ENCODE data around the gene ZFP36L1.

ZFP36L1 gene

GRCh38 chr14:68814238-68814538, 21.3 kb upstream of the ZFP36L1 start:
- peak overlapping the region; percentile 98 for H3K4me2 ChIP-seq (ENCODE audit: low read length)
- H3F3A ChIP-seq (ENCODE audit: control insufficient read depth, insufficient read depth): peaks cover 19% of the 10 kb centered on the region
- no peaks in the 10 kb centered on the region for H3K9me3 ChIP-seq (ENCODE audit: control insufficient read depth, insufficient read depth, low read length)
- no peaks in the 10 kb centered on the region for H3K9me2 ChIP-seq (replicated peaks; ENCODE audit: control insufficient read depth, low read length)
- TF ChIP-seq CTCF (IDR thresholded peaks at IDR 0.05; ENCODE audit: low read depth, low read length, poor library complexity, severe bottlenecking): no peak
- TF ChIP-seq EZH2phosphoT487 (IDR thresholded peaks at IDR 0.05; ENCODE audit: borderline replicate concordance, low read length): no peak
- H4K20me1 ChIP-seq (ENCODE audit: control insufficient read depth, insufficient read depth, low read depth, low read length): no peaks in the 10 kb centered on the region
- peaks cover 10% of the 10 kb centered on the region; the same call in 1 of the 2 replicates for H3K36me3 ChIP-seq (ENCODE audit: control insufficient read depth, low read length)
- H3K27me3 ChIP-seq (ENCODE audit: control insufficient read depth, low read length): no peaks in the 10 kb centered on the region
- peaks cover 70% of the 10 kb centered on the region for H3K4me1 ChIP-seq (ENCODE audit: control insufficient read depth, low read length)
- H3K27ac ChIP-seq (ENCODE audit: low read depth, low read length): peak overlapping the region; percentile 99
- peaks cover 28% of the 10 kb centered on the region for H3K79me2 ChIP-seq (ENCODE audit: control insufficient read depth, low read length)
- peak overlapping the region; percentile 72 for H3K4me3 ChIP-seq (ENCODE audit: low read length)

GRCh38 chr14:68813318-68813838, 20.5 kb upstream of the ZFP36L1 start:
- no peaks in the 10 kb centered on the region for H4K20me1 ChIP-seq (ENCODE audit: control insufficient read depth, insufficient read depth, low read depth, low read length)
- H3K9me2 ChIP-seq (replicated peaks; ENCODE audit: control insufficient read depth, low read length): no peaks in the 10 kb centered on the region
- no peaks in the 10 kb centered on the region for H3K9me3 ChIP-seq (ENCODE audit: control insufficient read depth, insufficient read depth, low read length)
- no peaks in the 10 kb centered on the region for H3K27me3 ChIP-seq (ENCODE audit: control insufficient read depth, low read length)
- H3K36me3 ChIP-seq (ENCODE audit: control insufficient read depth, low read length): peaks cover 10% of the 10 kb centered on the region; the same call in 1 of the 2 replicates
- no peak for TF ChIP-seq EZH2phosphoT487 (IDR thresholded peaks at IDR 0.05; ENCODE audit: borderline replicate concordance, low read length)
- TF ChIP-seq CTCF (IDR thresholded peaks at IDR 0.05; ENCODE audit: low read depth, low read length, poor library complexity, severe bottlenecking): no peak
- H3K79me2 ChIP-seq (ENCODE audit: control insufficient read depth, low read length): peaks cover 28% of the 10 kb centered on the region
- peaks cover 73% of the 10 kb centered on the region for H3K4me1 ChIP-seq (ENCODE audit: control insufficient read depth, low read length)
- H3K4me2 ChIP-seq (ENCODE audit: low read length): peak overlapping the region; percentile 98
- H3F3A ChIP-seq (ENCODE audit: control insufficient read depth, insufficient read depth): peaks cover 20% of the 10 kb centered on the region
- peak overlapping the region; percentile 72 for H3K4me3 ChIP-seq (ENCODE audit: low read length)
- peak overlapping the region; percentile 99 for H3K27ac ChIP-seq (ENCODE audit: low read depth, low read length)

- Histone ChIP-seq H3K9me2 (replicated peaks; ENCODE audit: control insufficient read depth, low read length) (no peaks in the 10 kb centered on the region), H3K27me3 (ENCODE audit: control insufficient read depth, low read length) (no peaks in the 10 kb centered on the region), H3K9me3 (ENCODE audit: control insufficient read depth, insufficient read depth, low read length) (no peaks in the 10 kb centered on the region), H3K79me2 (ENCODE audit: control insufficient read depth, low read length) (peaks cover 28% of the 10 kb centered on the region), H4K20me1 (ENCODE audit: control insufficient read depth, insufficient read depth, low read depth, low read length) (no peaks in the 10 kb centered on the region), H3K4me2 (ENCODE audit: low read length) (no peak overlapping the region), H3K27ac (ENCODE audit: low read depth, low read length) (no peak overlapping the region), H3K4me1 (ENCODE audit: control insufficient read depth, low read length) (peaks cover 74% of the 10 kb centered on the region), H3K4me3 (ENCODE audit: low read length) (no peak overlapping the region), H3K36me3 (ENCODE audit: control insufficient read depth, low read length) (peaks cover 10% of the 10 kb centered on the region; the same call in 1 of the 2 replicates), H3F3A (ENCODE audit: control insufficient read depth, insufficient read depth) (peaks cover 16% of the 10 kb centered on the region)
- TF ChIP-seq CTCF (IDR thresholded peaks at IDR 0.05; ENCODE audit: low read depth, low read length, poor library complexity, severe bottlenecking) (no peak), EZH2phosphoT487 (IDR thresholded peaks at IDR 0.05; ENCODE audit: borderline replicate concordance, low read length) (no peak)
These were observed 18.3 kb upstream of the ZFP36L1 start for GRCh38 chr14:68811171-68811570.

All from DOHH2 (cell line).